SKM-1 (cell line): ENCODE results near the gene LRRIQ1.

Source experiments
- DNase-seq: peaks from one replicate; lab custom pipeline; 2025; ENCODE audit not compliant: unreplicated experiment; lab: John Stamatoyannopoulos, UW

LRRIQ1 gene

DNA sequence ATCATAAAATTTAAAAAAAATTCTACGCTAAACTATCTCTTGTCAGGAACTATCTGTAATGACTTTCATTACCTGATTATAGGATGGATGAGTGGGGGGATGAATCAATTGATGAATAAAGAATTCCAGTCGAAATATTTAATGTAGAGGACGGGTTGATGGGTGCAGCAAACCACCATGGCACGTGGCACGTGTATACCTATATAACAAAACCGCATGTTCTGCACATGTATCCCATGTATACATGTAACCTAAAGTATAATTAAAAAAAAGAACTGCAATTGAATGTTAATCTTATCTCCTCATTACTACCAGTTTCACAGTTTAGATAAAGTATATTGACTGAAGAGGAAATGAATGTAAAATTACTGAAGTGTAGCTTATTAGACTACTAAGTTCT lies 23.4 kb downstream of the LRRIQ1 start:
- no peak for DNase-seq

DNA sequence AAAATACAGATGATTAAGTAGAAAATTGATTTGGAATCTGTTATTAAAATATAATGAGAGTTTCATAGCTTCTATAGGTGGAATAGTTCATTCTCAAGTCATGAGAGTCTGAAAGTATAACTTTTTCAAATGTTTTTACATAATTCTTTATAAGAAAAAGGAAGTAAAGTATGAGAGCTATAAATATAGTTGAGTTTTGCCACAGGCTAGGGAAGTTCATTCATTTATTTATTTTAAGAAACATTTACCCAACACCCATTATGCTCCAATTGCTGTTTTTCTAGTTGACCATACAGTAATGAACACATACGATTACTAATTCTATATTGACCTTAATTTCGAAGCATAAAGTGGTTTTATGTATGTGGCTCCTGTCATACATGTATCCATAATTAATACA lies 24.8 kb downstream of the LRRIQ1 start:
- no peak for DNase-seq

DNA sequence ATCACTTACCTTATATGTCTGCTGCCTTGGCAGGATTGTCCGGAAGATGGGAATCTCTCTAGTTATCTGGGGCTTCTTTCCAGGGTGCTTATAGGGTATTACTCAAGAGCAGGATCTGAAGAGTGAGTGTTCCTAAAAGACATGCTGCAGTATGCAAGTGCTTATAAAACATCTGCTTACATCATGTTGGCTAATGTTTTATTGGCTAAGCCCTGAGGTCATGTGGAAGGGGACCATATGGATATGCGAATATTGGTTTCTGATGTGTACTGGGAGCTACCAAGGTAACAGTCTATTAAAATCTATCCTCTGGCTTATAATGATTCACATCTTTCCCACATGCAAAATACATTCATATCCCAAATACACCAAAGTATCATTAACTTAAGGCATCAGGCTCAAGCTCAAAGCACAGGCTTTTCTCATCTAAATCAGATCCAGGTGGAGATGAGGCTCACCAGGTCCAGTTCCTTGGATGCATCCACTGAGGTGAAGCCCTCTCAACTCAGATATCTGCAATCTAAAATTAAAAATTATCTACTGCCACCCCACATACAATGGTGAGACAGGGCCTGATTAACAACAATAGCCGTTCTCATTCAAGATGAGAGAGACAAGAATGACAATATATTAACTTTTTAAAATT lies 29.8 kb downstream of the LRRIQ1 start:
- no peak for DNase-seq

DNA sequence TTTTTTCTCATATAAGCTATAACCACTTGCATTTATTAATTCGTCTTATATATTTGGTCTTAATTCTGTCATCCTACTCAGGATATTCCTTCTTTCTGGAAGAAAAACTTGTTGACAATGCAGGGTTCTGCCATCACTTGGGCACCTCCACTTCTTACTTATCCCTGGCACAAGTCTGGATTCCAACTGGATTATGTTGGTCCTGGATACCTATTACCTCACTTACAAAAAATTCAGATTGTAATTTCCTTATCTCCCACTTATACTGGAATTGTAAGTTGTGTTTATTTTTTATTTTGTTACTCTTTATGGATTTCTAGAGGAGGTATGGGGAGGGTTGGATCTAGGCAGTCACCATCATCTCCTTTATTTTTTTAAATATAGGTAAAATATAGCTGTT lies 36.7 kb downstream of the LRRIQ1 start:
- no peak for DNase-seq

DNA sequence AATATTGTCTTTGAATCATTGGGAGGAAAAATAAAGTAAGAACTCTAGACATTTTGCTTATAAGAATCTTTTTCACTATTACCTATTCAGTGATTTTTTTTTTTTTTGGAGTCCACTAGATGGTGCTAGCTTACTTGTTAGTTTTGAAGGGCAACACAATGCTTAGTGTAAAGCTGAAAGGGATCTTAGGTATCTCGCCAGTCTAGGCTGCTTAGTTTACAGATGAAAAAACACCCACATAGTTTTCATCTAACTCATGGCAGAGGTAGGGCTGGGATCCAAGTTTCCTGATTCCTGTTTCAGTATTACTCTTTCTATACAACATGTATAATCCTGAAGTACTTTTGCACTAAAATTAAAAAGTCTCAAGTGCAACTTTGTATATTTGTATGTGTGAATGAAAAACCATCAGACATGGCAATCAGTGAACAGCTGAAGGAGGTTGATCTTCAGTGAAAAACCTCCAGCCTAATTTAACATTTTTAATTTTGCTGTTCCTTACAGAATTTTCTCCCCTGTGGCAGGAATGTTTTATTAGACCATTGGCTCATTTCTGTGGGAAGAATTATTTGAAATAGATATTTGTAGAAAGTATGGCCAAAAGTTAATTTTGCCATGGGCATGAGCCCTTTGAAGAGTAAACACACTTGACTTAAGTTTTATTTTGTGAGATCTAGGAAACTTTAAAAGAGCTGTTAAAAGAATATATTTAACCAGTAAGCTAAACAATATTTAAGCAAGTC lies 40.7 kb downstream of the LRRIQ1 start:
- peak; percentile 1 for DNase-seq

DNA sequence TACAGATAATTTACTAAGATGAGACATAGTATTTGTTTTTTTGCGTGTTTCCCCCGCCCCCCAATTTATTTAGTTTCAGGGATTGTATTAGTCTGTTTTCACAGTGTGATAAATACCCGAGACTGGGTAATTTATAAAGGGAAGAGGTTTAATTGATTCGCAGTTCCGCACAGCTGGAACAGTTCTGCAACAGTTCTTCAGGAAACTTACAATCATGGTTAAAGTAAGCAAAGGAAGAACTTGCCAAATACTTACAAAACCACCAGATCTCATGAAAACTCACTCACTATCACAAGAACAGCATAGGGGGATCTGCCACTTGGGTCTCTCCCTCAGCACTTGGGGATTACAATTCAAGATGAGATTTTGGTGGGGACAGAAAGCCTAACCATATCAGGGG lies 48.9 kb downstream of the LRRIQ1 start:
- DNase-seq = no peak

DNA sequence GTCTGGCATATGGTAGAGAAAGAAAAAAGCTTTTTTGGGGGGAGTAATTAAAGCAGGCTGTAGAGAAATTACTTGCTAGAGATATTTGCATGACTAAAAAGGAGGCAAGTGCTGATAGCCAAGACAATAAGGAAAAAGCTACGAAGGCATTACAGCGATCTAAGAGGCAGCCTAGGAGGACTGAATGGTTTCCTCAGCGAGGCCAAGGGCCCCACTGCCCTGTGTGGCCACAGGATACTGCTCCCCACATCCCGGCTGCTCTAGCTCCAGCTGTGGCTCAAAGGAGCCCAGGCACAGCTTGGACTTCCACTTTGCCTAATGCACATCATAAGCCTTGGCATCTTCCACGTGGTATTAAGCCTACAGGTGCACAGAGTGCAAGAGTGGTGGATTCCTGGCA lies 53.6 kb downstream of the LRRIQ1 start:
- DNase-seq = no peak

DNA sequence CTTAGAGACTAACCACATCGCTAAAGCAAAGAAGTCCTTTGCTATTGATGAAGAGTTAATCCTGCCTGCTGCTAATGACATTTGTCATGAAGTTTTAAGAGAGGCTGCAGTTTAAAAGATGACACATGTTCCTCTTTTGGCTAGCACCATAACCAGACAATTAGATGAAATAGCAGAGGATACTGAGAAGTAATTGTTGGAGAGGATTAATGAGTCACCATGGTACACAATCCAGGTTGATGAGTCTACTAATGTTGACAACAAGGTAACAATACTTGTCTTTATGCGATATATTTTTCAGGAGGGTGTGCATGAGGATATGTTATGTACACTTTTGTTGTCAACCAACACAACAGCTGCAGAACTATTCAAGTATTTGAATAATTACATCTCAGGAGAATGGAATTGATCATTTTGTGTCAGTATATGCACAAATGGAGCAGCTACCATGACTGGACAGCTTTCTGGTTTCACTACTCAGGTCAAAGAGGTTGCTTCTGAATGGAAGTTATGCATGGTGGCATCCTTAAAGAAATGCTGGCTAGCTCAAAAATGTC lies 56.7 kb downstream of the LRRIQ1 start:
- no peak for DNase-seq

DNA sequence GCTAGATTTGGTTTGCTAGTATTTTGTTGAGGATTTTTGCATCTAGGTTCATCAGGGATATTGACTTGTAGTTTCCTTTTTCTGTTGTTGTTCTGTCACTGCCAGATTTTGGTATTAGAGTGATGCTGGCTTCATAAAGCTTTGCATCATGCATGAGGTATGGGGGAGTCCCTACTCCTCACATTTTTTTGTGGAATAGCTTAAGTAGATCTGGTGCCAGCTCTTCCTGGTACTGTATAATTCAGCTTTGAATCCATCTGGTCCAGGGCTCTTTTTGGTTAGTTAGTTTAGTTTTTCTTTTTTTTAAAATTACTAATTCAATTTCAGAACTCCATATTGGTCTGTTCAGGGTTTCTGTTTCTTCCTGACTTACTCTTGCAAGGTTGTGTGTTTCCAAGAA lies 59.4 kb downstream of the LRRIQ1 start:
- DNase-seq = no peak

DNA sequence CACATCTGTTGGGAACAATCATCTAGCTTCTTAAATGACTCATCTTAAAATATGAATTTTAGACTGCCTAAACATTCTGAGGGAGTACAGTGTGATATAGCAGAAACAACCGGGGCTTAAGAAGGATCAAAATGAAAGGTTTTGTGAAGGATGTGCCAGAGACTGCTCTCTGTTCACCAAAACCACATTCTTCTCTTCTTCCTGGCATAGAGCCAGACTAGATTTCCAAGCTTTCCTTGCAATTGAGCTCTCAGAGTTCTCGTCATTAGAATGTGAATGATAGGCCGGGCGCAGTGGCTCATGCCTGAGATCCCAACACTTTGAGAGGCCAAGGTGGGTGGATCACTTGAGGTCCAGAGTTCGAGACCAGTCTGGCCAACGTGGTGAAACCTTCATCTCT lies 94.5 kb downstream of the LRRIQ1 start:
- no peak for DNase-seq

DNA sequence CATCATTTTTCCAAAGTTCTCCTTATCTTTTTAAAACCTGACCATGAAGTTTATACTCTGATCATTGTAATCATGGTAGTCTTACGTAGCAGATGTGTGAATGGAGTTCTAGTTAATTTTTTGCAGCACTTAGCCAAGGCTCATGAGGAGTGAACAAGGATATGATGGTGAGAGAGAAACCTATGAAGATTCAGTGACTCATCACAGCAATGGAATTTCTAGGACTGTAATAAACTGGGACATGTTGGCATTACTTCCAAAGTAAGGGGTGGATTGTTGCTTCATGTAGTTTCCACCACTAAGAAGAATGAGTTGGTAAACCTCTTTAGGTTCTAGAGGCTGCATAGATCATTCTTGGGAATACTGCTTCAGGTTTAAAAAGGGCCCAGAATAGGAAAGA lies 102.7 kb downstream of the LRRIQ1 start:
- no peak for DNase-seq

DNA sequence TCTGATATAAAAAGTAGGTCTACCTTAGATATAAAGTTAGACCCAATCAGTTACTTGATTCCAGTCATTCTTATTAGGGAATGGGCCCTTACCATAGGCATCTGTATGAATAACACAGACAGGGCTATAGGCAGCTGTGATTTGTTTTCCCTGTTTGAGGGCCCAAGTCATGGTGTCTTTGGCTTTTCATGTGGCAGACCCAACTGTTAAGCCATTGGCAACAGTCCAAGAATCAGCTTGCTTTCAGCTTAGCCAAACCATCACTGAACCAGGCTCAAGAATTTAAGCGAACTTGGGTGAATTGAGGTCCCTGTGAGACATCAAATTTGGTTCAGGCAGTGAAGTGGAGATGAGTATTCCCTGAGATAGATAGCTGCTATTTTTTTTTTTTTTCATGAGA lies 111.2 kb downstream of the LRRIQ1 start:
- DNase-seq = no peak

DNA sequence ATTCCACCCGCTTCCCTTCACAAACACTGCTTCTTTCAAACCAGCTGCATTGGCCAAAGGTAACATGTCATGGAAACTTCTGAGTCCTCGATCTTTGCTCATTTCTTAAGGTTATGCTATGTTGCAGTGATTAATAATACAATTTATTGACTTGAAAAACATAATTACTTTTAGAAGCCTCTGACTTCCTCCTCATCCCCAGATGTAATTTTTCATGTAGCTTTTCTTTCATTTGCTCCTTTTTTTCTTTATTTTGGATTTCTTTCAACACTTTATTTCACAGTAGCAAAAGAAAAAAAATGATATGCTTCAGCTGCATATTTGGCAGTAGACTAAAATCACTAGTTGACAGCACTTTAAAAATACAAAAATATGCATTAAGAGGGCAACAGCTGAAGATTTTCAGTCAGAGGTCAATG lies 116.2 kb downstream of the LRRIQ1 start:
- DNase-seq = no peak

DNA sequence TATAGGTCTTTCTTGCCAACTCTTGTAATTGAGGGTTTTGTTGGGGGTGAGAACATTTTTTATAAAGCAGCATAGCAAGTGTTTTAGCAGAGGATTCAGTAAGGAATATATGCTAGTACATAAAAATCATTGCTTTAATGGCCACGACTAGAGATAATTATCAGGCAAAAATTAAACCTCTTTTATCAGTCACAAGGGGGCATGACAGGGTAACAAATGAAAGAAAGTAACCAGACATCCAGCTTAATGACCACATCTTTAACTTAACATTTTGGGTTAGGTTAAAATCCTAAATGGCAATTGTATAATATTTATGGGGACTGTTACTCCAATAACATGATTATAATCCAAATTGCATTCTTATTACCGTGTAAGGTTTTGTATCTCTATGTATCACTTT lies 119.6 kb downstream of the LRRIQ1 start:
- DNase-seq = no peak

DNA sequence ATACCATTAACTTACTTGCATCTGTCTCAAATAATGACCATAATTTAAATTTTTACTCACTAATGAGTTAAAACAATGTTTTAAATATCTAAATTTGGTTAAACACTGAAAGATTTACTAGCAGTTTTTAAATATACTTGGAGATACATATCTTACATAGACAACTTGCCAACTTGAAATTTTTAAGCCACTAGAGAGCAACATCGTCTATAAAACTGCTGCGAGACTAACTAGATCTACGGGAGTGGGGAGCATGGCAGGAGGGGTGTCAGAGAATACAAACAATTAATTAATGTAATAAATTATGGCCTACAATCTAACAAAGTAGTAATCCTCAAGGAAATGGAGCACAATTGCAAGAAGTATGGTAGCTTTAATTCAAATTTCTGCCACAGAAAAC lies 120.4 kb downstream of the LRRIQ1 start:
- DNase-seq = no peak

DNA sequence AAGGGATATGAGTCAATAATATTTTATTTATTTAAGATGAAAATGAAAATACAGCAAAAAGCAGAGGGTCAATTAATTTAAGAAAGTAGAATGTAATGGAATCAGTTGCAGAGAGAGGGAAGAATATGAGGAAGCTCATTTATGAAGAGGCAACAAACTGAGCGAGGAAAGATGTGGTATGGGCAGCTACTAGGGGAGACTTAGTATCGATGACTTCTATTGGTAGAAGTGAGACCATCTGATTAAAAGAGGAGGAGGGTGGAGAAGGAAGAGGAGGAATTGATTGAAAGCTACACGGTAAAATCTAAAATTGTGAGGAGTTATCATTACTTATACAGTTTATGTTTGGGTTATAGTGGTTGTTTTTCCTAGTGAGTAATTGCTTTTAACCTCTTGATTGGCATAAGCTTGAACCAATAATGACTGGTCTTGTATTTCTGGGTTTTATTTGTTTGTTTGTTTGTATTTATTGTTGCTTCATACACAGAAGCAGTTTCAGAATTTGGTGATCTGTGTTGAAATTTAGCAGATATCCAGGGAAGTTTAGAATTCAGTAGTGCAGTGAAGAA lies 121.0 kb downstream of the LRRIQ1 start:
- no peak for DNase-seq

DNA sequence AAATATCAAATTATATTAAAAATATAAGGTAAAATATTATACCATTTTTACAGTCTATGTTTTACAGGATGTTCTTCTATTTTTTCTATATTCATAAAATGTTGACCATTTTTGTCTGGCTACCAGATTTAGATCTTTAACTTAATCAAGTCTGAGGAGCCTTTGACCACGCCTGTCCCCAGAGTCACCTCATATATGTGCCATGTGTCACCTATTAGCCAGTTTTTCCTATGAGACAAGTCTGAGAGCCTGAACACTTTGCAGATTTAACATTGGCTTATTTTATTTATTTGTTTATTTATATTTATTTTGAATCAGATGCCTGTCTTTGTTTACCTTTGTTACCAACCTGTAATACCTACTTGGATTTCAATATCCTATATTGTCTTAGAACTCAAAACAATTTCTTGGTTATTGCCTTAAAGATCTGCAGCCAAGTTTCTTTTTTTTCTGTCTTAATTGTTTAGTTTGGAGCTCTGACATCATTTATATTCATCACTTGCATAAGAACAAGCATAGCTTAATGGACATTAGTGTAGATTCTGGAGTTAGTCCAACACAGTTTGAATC lies 127.7 kb downstream of the LRRIQ1 start:
- DNase-seq = no peak

DNA sequence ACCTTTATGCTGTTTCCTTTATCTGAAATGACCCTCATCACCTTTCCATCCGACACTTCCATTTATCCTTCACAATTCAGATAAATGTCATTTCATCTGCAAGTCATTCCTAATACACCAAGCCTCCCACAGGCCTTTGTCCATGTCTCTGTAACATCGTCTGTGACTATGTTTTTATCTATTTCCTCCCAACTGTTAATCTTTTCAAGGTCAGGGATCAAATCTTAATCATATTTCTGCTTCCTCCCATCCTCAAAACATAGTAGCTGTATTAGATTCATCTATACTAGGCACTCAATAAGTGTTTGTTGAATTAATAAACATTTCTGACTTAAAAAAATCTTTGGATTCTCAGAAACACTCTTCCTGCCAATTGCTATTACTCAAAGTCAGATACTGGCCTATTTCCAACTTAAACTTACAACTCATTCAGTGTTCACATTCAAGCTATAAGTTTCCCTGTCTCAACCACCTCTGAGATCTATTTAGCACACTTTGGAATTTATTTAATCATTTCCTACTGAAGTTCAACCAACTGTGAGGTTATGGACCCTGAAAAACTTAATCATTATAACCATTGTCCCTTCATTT lies 143.6 kb downstream of the LRRIQ1 start:
- no peak for DNase-seq

DNA sequence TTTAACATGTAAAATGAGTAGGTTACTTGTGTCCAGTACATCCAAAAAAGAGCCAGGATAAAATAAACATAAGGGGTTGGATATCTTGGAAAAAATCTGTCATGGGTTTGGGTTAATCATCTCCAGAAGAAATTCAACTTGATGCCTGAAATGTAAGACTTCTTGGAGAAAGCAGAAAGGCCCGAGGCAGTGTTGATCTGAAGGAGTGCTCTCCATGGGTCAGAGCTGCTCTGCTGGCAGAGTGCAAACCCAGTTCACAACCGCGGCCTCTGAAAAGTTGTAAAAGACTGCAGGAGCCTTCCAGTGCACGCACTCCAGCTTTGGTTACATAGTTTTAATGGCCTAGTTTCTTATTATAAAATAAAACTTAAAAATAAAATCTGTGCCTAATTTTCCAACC lies 146.5 kb downstream of the LRRIQ1 start:
- no peak for DNase-seq

DNA sequence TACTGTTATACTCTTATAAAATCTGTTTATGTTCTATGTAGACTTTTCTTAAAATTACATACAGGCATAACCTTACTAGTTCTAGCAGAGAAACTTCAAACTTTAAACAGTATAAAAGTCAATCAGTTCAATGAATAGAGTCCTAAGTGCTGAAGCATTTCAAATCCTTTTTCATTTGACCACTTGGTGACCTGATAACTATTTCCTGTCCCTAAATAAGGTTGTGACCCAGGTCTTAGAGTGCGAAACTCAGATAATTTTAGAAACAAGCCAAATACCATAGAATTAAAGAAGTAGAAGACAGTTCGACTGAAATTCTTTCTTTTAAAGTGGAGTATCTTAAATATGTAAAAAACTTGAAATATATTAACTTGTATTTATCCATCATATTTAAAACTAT lies 147.7 kb downstream of the LRRIQ1 start:
- DNase-seq = no peak

DNA sequence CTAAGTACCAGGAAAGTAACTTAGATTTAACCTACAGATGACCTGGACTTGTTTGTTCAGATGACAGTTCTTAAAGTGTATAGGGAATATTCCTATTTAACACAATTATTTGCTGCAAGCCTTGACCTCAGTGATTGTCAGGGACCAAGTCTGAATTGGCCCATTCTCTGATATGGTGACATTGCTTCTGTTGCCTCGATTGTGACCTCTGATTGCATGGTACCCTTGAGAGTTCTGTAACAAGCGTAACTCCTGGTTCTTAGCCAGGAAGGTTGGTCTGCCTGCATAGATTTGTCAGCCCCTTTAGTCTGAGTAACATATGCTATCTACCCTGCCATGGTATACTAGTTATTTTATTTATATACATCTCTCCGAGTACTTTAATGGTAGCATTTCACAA lies 150.1 kb downstream of the LRRIQ1 start:
- no peak for DNase-seq

DNA sequence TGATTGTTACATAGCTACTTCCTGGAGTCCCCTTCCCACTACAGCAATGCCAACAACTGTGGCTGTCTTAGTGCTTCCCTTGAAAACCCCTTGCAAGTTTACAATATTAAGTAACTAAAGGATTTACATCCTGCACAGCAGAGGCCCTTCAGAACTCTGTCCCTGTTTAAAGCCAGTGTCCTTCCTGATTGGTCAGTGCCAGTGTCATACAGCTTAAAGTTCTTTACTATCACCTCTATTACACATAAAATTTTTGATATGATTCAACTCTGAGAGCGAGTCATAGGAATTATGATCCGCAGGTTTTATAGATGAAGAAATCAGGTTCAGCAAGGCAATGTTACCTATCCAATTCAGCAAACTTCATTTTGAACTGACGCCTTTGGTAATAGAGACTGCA lies 152.5 kb downstream of the LRRIQ1 start:
- no peak for DNase-seq
